HG03558 (cell line): Measurements from ENCODE around the gene BTBD8.

Experiments used
- ATAC-seq: cut with Tn5 transposase; IDR thresholded peaks from one replicate; pipeline ENCODE4 v1.9.1; 2021; ENCODE audit warnings: moderate number of reproducible peaks; ENCODE audit not compliant: unreplicated experiment; ENCODE audit errors: extremely low read depth

BTBD8 gene

DNA sequence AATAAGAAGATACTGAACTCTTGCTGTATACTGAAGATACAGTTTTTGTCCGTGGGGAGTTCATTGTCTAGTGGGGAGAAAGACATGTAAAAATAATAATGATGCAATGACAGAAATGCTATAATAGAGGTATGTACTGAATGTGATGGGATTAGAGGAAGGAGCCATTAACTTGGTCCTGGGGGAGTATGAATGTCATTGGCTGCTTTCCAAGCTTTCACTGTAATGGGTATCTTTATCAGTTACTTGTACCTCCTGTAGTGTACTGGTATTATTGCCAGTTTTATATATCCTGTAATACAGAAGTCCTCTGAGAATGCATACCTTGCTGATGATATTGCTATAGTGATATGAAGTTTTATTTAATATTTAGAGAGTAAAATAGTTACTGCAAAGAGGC, 7.4 kb downstream of the BTBD8 start:
- no peak for ATAC-seq

DNA sequence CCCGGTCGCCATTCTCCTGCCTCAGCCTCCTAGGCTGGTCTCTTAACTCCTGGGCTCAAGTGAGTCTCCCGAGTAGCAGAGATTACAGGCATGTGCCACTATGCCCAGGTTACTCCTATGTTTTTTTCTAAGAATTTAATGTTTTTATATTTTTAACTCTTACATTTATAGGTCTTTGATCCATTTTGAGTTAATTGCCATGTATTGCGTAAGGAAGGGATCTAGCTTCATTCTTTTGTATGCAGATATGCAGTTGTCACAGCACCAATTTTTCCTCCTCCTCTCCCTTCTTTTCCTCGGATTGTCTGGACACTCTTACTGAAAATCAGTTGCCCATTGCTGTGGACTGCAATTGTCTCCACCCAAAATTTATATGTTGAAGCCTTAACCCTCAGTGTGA, 11.5 kb downstream of the BTBD8 start:
- ATAC-seq, result no peak

DNA sequence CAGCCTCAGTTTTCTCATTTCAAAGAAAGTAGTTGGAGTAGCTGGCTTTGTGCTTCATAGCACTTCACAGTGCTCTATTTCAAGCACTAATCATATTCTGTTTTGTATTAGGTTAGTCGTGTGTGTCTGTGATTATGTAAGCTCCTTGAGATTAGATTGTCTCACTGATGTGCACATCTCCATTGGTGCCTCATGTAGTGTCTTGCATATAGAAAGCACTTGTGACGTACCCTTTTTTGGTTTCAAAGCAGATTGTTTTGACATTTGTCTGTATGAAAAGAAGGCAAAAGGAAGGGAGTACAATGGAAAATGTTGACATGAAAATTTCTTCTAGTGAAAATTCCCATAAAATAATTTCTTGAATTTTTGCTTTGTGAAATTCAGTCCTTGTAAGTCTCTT, 13.9 kb downstream of the BTBD8 start:
- ATAC-seq, result no peak

DNA sequence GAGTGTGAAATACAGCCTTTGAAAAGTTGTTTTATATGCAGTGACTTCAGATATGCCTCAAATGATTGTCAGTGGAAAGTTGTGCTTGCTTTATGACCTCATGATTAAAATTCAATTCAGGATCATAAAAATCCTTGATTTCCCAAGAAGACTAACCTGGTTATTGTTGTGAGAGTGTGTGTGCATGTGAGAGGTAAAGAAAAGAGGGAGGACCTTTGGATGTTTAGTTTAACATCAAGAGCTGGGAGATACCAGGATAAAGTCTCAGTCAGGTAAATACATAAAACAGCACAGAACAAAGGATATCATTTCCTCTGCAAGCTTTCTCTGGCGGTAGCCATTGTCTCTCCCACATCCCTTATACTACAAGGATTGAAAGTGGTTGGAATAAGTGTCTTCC, 14.4 kb downstream of the BTBD8 start:
- no peak for ATAC-seq

DNA sequence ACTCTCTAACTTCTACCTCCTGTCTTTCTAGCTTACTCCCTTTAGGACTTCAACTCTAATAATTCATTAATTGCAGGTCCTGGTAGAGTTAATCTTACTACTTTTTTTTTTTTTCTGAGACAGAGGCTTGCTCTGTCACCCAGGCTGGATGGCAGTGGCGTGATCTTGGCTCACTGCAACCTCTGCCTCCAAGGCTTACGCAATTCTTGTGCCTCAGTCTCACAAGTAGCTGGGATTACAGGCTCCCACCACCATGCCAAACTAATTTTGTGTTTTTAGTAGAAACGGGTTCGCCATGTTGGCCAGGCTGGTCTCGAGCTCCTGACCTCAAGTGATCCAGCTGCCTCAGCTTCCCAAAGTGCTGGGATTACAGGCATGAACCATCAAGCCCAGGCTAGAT, 15.7 kb downstream of the BTBD8 start:
- no peak for ATAC-seq

DNA sequence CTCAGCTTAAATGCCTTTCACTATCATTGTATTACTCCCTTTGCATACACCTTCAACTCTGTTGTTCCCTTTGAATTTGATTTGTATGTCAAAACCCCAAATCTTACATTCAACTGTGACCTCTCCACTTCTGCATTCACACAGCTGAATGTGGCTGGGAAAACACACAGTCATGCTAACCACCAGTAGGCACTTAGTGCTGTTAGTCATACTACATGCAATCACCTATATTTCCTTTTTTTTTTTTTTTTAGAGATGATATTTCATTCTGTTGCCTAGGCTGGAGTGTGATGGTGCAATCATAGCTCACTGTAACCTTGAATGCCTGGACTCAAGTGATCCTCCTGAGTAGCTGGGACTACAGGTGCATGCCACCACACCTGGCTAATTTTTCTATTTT, 16.2 kb downstream of the BTBD8 start:
- no peak for ATAC-seq

DNA sequence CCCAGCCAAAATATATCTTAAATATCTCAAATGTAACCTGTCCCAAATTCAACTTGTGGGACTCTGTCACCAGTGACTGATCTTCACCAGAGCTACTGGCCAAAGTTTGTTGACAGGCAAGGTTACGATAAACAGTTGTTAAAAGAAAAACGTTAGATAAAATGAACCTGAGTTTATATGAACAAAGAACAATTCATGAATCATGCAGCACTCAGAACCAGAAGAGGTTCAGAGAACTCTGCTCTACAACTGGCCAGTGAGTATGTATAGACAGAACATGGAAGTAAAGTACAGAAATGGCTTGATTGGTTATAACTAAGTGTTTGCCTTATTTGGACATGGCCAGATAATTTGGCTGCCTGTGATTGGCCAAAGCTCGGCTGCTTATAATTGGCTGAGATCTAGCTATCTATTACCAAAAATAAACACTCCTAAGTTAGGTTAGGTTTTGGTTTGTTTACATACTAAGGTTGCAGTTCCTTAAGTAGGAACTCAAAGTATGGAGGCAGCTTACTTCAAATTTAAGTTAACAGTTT, 25.5 kb downstream of the BTBD8 start:
- no peak for ATAC-seq

DNA sequence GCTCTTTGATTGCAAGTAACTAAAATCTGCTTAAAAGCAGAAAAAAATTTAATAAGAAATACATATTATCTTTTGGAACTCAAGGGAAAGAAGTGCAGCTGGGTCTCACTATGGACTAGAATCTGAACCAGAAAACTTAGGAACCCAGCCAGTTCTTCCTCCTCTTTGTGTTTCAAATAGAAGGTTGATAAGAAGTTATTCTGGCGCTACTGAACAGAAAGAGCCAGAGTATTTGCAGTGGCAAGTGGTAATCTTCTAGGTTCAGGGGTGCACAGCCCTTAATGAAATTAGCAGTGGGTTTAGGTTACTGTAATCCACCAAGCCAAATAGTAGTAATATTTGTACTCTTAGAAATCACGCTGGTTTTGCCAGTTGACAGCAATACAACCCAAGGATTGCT, 28.5 kb downstream of the BTBD8 start:
- ATAC-seq, result no peak

DNA sequence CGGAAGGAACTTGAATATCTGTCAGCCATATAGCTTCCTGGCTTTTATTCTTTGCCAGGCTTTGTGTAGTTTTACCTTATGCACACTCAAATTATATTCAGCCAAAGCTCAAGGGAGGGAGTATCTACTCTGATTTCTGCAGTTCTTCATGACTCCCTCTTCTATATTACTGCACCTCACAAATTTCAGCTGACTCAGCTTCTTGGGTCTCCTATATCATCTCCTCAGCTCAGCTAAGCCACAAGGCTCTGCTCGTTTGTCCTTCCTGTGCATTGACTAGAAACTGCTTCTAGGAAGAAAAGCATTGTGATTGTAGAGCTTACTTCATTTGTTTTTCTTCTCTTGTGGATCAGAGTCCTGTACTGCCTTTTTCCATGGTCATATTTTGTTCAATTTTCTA, 37.4 kb downstream of the BTBD8 start:
- no peak for ATAC-seq

DNA sequence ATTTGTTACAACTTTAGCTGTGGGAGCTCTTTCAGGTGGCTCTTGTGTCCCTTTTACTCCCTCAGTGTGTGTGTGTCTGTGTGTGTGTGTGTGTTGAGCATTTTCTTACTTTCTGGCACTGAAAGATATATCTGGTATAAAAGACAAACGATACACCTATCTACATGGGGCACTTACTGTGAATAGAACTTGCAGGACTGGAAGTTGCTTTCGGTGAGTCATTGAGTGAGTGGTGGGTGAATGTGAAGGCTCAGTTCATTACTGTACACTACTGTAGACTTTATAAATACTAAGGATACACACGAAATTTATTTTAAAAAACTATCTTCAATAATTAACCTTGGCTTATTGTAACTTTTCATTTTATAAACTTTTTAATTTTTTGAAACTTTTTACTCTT, 38.7 kb downstream of the BTBD8 start:
- no peak for ATAC-seq

DNA sequence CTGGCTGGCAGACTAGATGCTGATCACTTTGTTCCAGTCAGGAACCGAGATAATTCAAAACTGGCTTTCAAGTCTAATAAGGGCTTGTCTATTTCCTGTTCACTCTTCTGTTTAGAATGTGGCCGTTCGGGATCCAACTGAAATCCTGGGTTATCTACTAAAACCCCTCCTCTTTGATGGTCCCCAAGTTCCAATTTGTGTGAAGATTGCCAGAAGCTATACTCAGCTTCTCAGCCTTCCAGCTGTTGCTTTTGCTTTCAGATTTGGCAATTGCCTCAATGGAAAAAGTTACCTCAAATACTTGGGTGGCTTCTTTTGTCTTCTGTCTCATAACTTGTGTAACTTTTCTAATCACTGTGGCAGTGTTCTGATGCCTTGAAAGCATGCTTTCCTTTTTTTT, 43.7 kb downstream of the BTBD8 start:
- ATAC-seq, result no peak

DNA sequence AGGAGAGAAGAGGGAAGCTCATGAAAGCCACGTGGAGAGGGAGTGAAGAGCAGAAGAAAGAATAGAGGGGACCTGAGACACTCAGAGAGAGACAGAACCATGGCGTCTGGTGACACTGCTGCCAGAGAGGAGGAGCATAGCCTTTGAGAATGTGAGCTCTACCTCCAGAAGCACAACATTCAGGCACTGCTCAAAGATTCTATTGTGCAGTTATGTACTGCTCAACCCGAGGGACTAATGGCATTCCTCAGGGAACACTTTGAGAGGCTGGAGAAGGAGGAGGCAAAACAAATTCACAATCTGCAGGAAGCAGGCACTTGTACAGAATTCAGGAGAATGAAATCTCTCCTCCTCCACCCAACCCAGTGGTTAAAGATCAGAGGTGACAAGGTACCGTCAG, 45.1 kb downstream of the BTBD8 start:
- ATAC-seq, result no peak

DNA sequence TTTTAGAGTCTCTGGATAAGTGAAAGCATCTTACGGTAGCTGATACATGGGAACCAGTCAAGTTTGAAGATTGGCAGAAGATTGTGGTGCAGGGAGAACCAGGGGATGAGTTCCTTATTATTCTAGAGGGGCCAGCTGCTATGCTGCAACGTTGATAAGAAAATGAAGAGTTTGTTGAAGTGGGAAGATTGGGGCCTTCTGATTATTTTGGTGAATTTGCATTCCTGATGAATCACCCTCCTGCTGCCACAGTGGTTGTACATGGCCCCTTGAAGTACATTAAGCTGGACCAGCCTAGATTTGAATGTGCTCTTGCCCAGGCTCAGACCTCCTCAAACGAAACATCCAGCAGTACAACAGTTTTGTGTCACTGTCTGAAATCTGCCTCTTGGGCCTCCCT, 45.9 kb downstream of the BTBD8 start:
- ATAC-seq, result no peak

DNA sequence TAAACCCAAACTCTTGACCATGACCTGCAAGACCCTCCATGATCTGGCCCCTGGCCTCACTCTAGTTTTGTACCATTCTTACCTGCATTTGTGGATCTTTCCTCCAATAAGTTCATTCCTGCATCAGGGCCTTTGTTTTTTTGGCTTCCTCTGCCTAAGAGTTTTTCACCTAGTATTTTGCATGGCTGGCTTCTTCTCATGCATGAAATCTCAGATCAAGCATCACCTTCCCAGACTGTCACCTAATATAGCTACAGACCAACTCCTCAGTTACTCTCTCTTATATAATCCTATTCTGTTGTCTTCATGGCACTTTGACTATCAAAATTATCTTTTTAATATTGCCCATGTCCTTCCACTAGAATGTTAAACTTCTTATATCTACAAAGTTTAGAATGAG, 54.2 kb downstream of the BTBD8 start:
- no peak for ATAC-seq

DNA sequence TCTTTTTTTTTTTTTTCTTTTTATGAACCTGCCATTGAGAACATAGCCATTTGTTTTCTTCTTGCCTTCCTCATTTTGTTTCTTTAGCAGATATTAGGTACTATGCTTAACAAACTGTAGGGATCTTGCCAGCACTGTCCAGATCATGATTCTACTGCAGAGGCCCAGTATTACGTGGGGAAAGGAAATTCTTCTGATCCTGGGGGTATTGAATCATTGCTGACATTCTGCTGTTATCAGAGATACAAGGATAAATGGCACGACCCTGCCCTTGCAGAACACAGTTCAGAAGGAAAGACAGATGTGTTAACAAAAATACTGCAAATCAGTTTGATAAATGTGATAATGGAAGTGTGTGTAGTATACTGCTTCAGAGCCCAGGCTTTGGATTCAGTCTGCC, 56.2 kb downstream of the BTBD8 start:
- no peak for ATAC-seq

DNA sequence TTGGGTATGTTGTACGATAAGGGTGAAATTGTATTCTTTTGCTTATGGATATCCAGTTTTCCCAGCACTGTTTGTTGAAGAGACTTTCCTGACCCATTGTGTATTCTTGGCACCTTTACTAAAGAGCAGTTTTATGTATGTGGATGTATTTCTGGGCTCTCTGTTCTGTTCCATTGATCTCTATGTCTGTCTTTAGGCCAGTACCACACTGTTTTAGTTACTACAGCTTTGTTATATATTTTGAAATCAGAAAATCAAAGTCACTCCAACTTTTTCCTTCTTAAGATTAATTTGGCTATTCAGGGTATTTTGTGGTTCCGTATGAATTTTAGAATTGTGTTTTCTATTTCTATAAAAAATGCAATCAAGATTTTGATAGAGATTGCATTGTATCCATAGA, 74.8 kb downstream of the BTBD8 start:
- ATAC-seq, result no peak

DNA sequence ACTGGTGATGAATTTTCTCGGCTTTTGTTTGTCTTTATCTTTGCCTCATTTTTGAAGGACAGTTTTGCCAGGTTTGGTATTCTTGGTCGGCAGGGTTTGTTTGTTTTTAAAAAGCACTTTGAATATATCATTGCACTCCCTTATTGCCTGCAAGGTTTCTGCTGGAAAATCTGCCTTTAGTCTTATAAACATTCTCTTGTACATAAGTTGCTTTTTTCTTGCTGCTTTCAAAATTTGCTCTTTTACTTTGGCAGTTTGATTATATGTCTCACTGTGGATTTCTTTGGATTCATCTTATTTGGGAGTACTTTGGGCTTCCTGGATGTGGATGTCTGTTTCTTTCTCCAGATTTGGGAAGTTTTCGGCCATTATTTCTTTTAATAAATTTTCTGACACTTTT, 79.4 kb downstream of the BTBD8 start:
- no peak for ATAC-seq

DNA sequence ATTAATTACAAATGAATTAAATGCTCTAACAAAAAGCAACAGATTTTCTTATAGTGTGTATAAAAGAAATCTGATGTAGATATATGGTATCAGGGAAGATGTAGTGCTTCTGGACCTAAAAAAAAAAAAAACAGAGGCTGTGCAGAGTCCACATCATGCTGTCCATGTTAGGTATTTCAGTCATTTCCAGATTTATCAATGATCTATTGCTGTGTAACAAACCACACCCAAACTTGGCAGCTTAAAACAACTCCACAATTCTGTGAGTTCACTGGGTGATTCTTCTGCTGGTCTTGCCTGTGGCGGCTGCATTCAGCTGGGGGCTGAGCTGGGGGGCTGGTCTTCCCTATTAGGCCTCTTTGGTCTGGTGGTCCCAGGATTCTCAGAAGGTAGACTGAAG, 85.2 kb downstream of the BTBD8 start:
- ATAC-seq, result no peak

DNA sequence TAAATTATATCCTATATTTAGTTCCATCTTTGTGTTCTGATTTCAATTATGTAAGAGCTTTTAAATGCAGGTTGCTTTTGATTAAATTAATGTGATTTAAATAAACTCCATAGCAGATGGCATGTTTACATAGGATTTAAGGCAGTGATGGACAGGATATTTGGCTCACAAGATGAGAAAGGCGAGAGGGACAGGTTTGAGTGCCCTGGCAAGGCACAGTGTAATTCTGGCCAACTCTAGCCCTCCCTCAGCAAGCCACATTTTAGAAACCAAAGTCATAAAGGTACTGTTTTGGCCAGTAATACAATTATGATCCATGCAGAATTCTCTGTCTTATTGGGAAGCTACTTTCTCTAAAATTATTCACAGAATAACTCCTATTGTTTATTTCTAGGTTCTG, 87.0 kb downstream of the BTBD8 start:
- no peak for ATAC-seq

DNA sequence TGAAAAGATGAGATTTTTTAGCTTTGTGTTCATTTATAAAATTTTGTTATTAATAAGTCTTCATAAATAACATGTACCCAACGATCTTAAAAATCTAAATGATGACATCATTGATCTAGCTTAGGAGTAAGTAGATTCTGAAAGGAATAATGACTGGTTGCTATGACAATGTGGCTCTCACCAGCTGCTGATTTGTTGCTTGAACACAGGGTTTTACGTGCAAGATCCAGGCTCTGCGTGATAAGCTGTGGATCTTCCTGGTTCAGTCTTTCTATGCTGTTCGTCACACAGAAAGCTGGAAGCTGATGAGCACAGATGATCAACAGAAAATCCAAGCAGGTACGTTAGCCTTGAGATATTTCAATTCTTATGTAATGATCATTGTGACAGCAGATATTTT, 88.5 kb downstream of the BTBD8 start:
- ATAC-seq, result no peak

DNA sequence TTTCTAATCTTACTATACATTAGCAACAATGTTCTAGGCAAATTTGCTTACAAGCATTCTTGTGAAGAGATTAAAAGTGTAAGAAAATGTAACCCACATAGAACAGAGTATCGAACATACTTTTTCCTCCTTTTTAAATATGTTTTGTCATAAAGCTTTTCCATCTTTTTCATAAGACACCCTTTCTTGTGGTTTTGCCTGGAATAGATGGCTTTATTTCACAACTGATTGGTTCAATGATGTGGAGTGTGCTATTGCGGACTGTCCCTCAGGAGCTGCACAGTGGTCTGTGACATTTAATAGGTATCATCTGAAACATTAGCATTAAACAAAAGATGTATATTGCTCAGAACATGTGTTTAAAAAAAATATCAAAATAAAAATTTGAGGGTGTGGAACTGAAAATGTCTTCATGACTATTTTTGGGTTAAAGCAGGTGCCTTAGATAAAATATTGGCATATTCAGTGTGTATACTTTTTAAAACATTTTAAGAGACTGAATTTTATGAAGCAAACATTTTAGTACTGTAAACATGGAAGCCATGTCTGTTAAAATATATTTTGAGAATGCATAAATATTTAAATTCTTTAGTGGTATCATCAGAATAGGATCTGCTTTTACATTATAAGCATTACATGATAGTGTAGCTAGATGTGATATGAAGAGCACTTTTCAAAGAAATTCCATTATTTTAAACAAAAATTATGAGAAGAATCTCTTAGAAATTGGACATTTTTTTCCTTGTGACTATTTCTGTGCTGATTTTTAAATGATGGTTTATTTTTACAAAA, 89.3 kb downstream of the BTBD8 start:
- no peak for ATAC-seq

DNA sequence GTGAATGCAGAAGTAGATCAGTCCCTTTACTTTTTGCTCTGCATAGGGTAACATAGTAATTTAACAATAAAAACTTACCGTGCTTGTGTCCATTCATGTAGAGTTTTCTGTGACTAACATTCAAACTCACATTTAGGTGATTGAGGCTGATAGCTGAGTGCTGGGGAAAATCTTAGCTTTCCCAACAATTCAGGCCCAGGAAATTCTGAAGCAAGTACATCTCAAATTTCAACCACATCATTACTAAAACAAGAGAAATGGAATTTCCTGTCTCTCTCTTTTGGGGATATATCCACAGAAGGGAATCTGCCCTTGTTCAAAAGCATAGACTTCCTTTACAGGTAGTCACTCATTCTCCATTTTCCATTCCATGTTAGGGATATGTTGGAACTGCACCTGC, 104.5 kb downstream of the BTBD8 start:
- ATAC-seq, result no peak
